Measurements from ENCODE around the gene PVR.

PVR gene

GRCh38 chr19:44607049-44607448 is 36.7 kb upstream of the PVR start:
- no peaks in the 10 kb centered on the region for H3F3A ChIP-seq (ENCODE audit: control insufficient read depth, insufficient read depth)
- no peak overlapping the region for H3K27ac ChIP-seq (ENCODE audit: low read depth, low read length)
- no peaks in the 10 kb centered on the region for H3K9me2 ChIP-seq (replicated peaks; ENCODE audit: control insufficient read depth, low read length)
- TF ChIP-seq CTCF (IDR thresholded peaks at IDR 0.05; ENCODE audit: low read depth, low read length, poor library complexity, severe bottlenecking), result no peak
- TF ChIP-seq EZH2phosphoT487 (IDR thresholded peaks at IDR 0.05; ENCODE audit: borderline replicate concordance, low read length), result no peak
- H3K4me1 ChIP-seq (ENCODE audit: control insufficient read depth, low read length), result no peaks in the 10 kb centered on the region
- H4K20me1 ChIP-seq (ENCODE audit: control insufficient read depth, insufficient read depth, low read depth, low read length), result no peaks in the 10 kb centered on the region
- no peak overlapping the region for H3K4me3 ChIP-seq (ENCODE audit: low read length)
- no peaks in the 10 kb centered on the region; the same call in 1 of the 2 replicates for H3K9me3 ChIP-seq (ENCODE audit: control insufficient read depth, insufficient read depth, low read length)
- no peak overlapping the region for H3K4me2 ChIP-seq (ENCODE audit: low read length)
- no peaks in the 10 kb centered on the region for H3K79me2 ChIP-seq (ENCODE audit: control insufficient read depth, low read length)
- no peaks in the 10 kb centered on the region for H3K27me3 ChIP-seq (ENCODE audit: control insufficient read depth, low read length)
- H3K36me3 ChIP-seq (ENCODE audit: control insufficient read depth, low read length), result no peaks in the 10 kb centered on the region

- H3K9me3 ChIP-seq (ENCODE audit: control insufficient read depth, insufficient read depth, low read length), result no peaks in the 10 kb centered on the region; the same call in 1 of the 2 replicates
- H3K4me3 ChIP-seq (ENCODE audit: low read length), result no peak overlapping the region
- H3K27me3 ChIP-seq (ENCODE audit: control insufficient read depth, low read length), result no peaks in the 10 kb centered on the region
- no peaks in the 10 kb centered on the region for H3K4me1 ChIP-seq (ENCODE audit: control insufficient read depth, low read length)
- TF ChIP-seq EZH2phosphoT487 (IDR thresholded peaks at IDR 0.05; ENCODE audit: borderline replicate concordance, low read length) (no peak), CTCF (IDR thresholded peaks at IDR 0.05; ENCODE audit: low read depth, low read length, poor library complexity, severe bottlenecking) (no peak)
- no peaks in the 10 kb centered on the region for H3K79me2 ChIP-seq (ENCODE audit: control insufficient read depth, low read length)
- H4K20me1 ChIP-seq (ENCODE audit: control insufficient read depth, insufficient read depth, low read depth, low read length), result no peaks in the 10 kb centered on the region
- H3K9me2 ChIP-seq (replicated peaks; ENCODE audit: control insufficient read depth, low read length), result no peaks in the 10 kb centered on the region
- no peak overlapping the region for H3K27ac ChIP-seq (ENCODE audit: low read depth, low read length)
- no peak overlapping the region for H3K4me2 ChIP-seq (ENCODE audit: low read length)
- no peaks in the 10 kb centered on the region for H3F3A ChIP-seq (ENCODE audit: control insufficient read depth, insufficient read depth)
- H3K36me3 ChIP-seq (ENCODE audit: control insufficient read depth, low read length), result no peaks in the 10 kb centered on the region
Observed at GRCh38 chr19:44607917-44608316, 35.8 kb upstream of the PVR start.

DNA sequence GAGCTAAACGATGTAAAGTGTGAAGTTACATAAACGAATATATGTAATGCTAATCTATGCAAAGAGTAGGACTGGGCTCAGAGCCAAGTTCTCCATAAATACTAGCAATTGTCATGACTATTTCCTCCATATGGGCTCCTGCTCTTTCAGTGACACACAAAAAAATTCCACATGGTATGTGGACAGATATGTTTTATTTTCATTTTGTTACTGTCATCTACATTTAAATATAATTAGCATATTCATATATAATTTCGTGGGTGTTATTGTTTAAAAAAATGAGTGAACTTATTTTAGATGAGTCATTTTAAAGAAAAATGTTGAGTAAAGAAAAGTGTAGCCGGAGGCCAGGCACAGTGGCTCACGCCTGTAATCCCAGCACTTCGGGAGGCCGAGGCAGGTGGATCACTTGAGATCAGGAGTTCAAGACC is 35.3 kb upstream of the PVR start:
- Histone ChIP-seq H3K79me2 (ENCODE audit: control insufficient read depth, low read length) (no peaks in the 10 kb centered on the region), H3K9me2 (replicated peaks; ENCODE audit: control insufficient read depth, low read length) (no peaks in the 10 kb centered on the region), H3K36me3 (ENCODE audit: control insufficient read depth, low read length) (no peaks in the 10 kb centered on the region), H3K4me2 (ENCODE audit: low read length) (no peak overlapping the region), H4K20me1 (ENCODE audit: control insufficient read depth, insufficient read depth, low read depth, low read length) (no peaks in the 10 kb centered on the region), H3K4me1 (ENCODE audit: control insufficient read depth, low read length) (no peaks in the 10 kb centered on the region), H3F3A (ENCODE audit: control insufficient read depth, insufficient read depth) (no peaks in the 10 kb centered on the region), H3K9me3 (ENCODE audit: control insufficient read depth, insufficient read depth, low read length) (no peaks in the 10 kb centered on the region; the same call in 1 of the 2 replicates), H3K27ac (ENCODE audit: low read depth, low read length) (no peak overlapping the region), H3K27me3 (ENCODE audit: control insufficient read depth, low read length) (no peaks in the 10 kb centered on the region), H3K4me3 (ENCODE audit: low read length) (no peak overlapping the region)
- no peak for TF ChIP-seq CTCF (IDR thresholded peaks at IDR 0.05; ENCODE audit: low read depth, low read length, poor library complexity, severe bottlenecking)
- no peak for TF ChIP-seq EZH2phosphoT487 (IDR thresholded peaks at IDR 0.05; ENCODE audit: borderline replicate concordance, low read length)

Measured in DOHH2 (cell line).